Stimulated activated CD4-positive, alpha-beta T cell treated with anti-CD3 and anti-CD28 coated beads, Interleukin-12 subunit alpha, Interleukin-12 subunit beta, amount 100 ng/mL, for 4 hours (primary cell): ENCODE measurements around the gene INPP4B.
"Not testable (repeated sequence)": the region's sequence is repeated elsewhere in the genome, so short reads cannot be mapped to it uniquely, and the experiment has no call there.

Source experiments
- DNase-seq: peaks from one replicate; pipeline ENCODE4 v3.0.0-alpha.2; 2020

Gene INPP4B

DNA sequence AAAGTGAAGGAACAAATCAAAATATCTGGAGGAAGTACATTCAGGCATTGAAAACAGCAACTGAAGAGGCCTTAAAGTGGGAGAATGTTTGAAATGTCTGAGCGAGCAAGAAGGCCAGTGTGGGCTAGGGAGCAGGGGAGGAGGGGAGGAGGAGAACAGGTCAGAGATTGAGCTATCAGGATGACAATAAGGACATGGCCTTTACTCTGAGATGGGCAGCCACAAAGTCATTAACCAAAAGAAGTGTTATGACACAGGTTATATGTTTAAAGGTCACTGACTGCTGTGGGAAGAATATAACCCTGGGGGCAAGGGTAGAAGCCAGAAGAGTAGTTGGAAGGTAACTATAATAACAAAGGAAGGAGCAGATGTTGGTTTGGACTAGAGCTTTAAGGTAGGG is 315.4 kb downstream of the INPP4B start:
- no peak for DNase-seq

GRCh38 chr4:142528433-142528832 is 317.7 kb downstream of the INPP4B start:
- no peak for DNase-seq

GRCh38 chr4:142523111-142523510 is 323.0 kb downstream of the INPP4B start:
- no peak for DNase-seq

DNA sequence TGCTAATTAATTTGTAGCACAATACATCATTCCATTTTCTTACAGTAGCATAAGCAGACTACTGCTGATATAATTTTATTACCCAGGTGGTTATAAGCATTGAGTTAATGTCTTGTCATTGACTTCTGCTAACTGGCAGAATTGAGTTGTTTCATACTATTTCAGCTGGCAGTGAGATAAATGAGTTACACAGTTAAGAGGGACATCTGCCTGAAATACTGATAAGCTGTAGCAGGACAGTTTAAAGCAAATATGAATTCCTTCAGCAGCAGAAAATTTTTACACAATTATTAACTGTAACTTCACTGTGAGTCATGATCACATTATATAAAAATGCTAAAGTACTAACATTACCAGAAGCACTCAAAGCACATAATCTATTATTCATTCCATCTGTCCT is 326.8 kb downstream of the INPP4B start:
- no peak for DNase-seq

- no peak for DNase-seq
These were observed 329.2 kb downstream of the INPP4B start for GRCh38 chr4:142516686-142517526.

GRCh38 chr4:142512161-142512560 is 333.9 kb downstream of the INPP4B start:
- DNase-seq, result no peak

DNA sequence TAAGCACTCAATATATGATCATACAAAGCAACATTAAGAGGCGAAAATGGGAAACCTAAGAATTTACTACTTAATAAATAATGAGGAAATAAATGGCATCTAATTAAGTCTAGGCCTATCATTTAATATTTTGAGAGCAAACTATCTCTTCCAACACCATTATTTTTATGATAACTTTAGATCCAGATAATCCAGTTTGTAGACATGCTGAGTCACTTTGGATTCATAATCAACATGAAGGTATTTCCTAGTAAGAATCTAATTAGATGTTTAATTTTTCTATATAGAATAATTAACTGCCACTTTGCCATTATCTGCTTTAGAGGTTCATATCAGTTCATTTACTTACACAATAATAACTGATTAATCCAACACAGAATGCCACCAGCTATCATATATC is 336.2 kb downstream of the INPP4B start:
- DNase-seq, result no peak

DNA sequence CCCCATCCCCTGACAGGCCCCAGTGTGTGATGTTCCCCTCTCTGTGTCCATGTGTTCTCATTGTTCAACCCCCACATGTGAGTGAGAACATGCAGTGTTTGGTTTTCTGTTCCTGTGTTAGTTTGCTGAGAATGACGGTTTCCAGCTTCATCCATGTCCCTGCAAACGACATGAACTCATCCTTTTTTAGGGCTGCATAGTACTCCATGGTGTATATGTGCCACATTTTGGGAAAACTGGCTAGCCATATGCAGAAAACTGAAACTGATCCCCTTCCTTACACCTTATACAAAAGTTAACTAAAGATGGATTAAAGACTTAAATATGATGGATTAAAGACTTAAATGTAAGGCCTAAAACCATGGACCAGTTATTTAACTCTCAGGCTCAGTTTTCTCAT is 336.7 kb downstream of the INPP4B start:
- DNase-seq, result not testable (repeated sequence)

DNA sequence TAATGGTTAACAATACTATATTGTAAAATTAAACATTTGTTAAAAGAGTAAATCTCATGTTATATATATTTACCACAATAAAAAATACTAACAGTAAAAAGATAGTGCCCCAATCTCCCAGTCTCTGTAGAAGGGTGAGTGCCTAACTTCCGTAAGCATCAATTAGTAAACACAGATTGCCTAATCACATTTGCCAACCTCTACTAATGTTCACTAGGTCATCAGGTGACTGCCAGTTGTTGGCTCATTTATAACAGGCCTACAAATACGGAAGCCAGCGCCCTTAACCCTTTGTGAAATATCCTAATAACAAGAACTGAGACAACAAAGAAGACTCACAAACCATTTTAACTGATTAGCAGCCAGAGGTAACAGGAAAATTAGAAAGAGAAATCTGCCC is 345.1 kb downstream of the INPP4B start:
- no peak for DNase-seq

DNA sequence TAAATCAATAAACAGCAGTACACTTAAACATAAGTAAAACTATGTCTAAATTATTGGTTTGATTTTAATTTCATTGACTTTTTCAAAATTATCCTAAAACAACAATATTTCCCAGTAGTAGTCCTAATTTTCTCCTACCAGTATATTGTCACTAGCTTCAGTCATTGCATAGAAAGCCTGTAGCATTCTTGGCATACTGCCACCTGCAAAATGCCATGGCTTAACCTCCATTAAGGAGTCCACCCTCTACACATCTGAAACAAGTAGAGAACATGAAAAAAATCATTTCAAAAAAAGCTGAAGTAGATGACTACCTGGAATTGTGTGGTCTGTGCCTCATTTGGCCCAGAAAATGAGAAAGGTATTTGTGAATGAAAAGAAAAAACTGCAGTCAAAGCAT is 348.5 kb downstream of the INPP4B start:
- DNase-seq, result no peak

GRCh38 chr4:142493255-142494110 is 352.6 kb downstream of the INPP4B start:
- no peak for DNase-seq

- DNase-seq, result no peak
These were observed 360.6 kb downstream of the INPP4B start for GRCh38 chr4:142485452-142485851.

- no peak for DNase-seq
These were observed 365.9 kb downstream of the INPP4B start for GRCh38 chr4:142480244-142480643.

DNA sequence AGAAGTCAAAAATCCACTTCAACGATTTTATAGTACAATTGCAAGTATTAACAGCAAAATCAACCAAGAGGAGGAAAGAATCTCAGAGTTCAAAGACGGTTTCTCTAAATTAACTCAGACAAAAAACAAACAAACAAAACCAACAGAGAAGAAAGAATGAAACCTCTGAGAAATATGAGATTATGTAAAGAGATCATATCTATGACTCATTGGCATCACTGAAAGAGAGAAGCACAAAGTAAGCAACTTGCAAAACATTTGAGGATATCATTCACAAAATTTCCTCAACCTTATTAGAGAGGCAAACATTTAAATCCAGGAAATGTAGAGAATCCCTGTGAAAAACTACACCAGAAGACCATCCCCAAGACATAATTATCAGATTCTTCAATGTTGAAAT is 370.4 kb downstream of the INPP4B start:
- DNase-seq, result no peak

DNA sequence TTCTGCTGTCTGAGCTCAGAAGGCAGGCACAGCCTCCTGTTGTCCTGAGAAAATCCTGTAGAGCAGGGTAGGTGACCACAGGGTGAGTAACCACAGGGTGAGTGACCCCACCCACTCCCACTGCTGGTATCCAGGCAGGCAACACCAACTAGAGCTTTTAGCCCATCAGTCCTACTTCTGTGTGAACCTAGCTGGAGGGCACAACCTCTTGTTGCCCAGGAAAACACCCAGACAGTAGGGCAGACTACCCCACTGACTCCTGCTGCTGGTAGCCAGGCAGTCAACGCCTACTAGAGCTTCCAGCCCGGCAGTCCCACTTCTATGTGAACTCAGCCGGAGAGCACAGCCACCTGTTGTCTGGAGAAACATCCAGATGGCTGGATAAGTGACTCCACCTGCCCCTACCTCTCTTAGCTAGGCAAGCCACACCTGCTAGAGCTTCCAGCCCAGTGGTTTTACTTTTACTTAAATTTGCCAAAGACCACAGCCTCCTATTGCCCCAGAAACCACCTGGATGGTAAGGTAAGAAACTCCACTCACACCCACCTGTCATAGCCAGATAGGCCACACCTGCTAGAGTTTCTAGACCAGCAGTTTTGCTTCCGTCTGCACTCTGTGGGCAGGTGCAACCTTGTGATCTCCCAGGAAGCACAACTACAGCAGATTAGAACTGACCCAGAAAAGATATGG is 371.6 kb downstream of the INPP4B start:
- DNase-seq, result no peak

- DNase-seq, result no peak
These were observed 372.2 kb downstream of the INPP4B start for GRCh38 chr4:142473960-142474338.

DNA sequence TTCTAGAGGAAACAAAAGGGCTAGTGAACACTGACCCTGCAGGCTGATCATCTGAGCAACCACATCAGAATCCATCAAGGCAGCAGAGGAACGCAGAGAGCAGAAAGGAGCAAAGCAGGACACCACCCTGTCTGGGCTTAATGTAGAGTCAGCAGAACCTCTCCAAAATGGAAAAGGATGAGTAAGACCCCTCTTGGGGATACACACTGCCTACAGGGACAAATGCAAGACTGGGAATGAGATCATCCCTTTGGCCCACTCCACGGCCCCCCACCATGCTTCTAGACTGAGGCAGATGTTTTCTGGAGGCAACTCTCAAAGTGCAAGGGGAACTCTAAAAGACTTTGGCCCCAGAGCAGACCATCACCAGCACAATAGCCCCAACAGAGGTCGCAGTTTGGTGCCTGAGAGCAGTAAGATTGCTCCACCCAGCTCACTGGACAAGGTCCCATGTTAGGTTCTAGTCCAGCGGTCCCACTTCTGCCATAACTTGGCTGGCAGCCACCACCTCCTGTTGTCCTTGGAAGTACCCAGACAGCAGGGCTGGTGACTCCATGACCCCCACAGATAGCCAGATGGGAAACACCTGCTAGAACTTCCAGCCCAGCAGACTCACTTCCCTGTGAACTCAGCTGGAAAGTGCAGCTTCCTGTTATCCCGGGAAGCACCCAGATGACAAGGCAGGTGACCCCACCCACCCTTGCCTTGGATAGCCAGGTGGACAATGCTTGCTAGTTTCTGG is 372.7 kb downstream of the INPP4B start:
- DNase-seq, result no peak

- DNase-seq, result no peak
These were observed 379.0 kb downstream of the INPP4B start for GRCh38 chr4:142467088-142467487.

DNA sequence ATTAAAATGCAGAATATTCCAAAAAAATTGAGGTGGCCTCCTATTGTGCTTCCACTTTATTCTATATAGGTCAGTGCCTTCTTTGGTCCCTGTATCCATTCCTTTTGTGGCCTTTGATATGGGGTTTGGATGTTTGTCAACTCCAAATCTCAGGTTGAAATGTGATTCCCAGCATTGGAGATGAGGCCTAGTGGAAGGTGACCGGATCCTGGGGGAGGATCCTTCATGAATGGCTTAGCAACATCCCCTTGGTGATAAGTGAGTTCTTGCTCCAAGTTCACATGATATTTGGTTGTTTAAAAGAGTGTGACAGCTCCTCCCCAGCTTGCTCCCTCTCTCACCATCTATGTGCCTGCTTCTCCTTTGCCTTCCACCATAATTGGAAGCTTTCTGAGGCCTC is 380.6 kb downstream of the INPP4B start:
- no peak for DNase-seq

DNA sequence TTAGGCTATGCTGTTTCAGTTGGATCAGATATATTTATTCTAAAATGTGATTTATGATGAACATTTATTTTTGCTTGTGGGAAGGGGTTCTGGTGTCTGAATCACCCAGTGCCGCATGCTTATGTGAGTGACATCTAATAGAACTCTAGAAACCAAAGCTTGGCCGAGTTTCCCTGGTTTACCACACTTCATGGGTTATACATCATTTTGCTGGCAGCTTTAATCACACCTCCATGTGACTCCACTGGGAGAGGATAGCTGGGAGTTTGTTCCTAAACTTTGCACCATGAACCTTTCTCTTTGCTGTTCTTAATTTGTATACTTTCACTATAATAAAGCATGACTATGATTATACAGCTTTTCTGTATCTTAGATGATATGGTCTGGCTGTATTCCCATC is 382.9 kb downstream of the INPP4B start:
- DNase-seq, result no peak

DNA sequence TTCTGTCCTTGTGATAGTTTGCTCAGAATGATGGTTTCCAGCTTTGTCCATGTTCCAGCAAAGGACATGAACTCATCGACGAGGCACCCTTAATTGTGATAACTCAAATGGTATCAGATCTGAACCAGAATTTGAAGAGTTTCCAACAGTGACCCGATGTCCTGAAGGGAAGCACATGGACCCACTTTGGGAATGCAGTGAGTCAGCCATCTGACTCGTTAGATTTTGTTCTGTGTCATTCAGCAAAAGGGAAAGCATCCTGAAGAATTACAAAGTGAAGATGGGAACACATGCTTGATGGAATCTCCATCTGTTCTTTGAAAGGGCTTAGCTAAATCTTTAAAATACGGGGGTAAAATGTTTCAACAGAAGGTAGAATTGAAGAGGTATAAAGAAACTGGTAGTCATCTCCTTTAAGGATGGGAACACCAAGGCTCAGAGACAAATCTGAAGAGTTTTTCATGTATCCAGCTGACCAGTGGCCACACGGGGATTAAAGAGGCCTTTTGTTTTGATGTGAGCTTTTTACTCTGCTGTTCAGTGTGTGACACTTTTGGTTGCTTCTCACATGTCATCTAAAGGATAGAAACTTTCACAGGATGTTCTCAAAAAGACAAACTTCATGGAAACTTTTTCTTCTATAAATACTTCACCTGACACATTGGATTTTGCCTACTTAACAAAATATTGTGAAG is 393.8 kb downstream of the INPP4B start:
- DNase-seq, result no peak

GRCh38 chr4:142449771-142450373 is 396.2 kb downstream of the INPP4B start:
- no peak for DNase-seq
